Measurements from ENCODE around the gene PER2.
"Not testable (repeated sequence)": the region's sequence is repeated elsewhere in the genome, so short reads cannot be mapped to it uniquely, and the experiment has no call there.

The PER2 gene

DNA sequence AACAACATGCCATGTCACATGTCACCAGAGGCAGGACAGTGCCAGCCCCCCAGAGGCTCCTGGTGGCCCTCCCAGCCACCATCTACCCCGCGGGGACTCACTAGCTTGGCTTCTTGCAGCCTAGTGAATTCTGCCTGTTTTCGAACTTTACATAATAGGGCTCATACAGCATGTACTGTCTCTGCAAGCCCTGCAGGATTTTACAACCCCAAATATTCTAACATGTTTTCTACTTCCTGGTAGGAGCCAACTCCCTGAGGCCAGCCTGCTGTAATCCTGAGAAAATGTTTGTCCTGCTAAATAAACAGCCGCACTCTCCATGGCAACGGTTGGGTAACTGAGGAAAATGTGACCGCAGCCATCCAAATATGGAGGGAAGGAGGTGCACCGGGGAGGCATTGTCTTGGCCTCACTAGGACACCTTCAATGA is 2.7 kb downstream of the PER2 start:
- DNase-seq: no peak

DNA sequence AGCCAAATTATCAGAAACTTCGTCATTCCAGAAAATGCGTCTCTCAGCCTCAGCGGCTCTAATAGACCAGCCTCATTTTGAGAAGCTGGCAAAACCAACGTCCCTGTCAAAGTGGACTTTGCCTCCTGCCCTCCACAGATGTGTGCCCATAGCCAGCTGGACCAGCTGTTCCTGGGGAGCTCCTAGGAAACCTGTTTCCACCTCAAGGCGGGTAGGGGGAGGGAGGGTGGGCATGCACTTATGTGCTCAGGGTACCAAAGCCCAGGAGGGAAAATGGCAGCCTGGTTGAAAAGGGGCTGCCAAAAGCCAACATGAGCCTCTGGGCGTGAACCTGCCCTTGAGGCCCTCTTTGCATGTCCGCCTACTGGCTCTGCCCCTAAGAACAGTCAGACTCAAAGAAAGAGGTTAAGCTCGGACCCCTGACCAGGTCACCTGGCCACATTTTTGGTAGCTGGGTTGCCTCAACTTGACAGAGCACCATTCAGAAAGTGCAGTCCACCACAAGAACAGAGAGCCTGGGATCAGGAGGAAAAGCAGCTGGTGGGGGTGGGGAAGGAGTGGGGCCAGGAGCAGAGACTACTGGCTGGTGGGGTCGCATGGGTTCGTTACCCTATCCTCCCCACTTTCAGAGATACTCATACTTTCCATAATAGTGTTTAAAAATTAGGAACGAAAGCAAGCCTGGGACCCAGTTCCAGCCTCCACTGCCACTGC is 3.5 kb downstream of the PER2 start:
- no peak for DNase-seq

DNA sequence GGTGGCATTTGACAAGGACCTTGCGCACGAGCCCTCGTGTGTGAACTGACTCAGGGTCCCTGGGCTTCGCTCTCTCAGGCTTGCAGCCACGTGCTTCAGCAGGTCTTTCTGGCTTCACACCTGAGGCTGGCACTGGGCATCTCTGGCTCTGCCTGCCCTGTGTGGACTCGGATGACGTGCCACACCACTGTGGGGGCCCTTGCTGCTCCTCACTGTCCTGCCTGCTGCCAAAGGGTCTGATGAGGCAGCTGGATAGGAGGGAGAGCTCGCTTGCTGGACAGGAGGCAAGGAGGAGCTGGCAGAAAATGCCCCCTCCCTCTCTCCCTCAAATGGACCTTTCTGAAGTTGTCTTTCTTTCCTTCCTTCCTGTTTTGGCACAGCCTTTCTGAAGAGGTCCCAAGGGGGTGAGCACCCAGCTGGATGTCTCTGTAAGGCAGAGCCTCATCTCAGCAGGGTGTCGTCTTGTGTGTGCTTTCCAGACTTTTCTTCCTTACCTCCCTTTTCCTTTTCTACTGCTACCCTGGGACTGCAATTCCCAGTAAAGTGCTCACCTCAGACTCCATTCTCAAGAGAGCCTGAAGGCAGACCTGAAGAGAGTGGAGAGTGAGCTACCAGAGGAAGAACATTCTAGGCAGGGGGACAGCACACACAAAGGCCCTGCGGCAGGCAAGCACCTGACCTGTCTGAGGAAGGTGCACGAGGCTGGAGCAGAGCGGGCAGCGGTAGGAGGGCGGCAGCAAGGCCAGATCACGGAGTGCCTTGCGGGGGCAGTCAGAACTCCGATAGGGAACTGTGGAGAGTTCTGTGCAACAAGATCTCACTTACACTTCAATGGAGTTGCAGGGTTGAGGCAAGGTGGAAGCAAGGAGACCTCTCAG is 5.3 kb downstream of the PER2 start:
- no peak for DNase-seq

GRCh38 chr2:238281826-238282480 is 6.5 kb downstream of the PER2 start:
- DNase-seq: no peak

DNA sequence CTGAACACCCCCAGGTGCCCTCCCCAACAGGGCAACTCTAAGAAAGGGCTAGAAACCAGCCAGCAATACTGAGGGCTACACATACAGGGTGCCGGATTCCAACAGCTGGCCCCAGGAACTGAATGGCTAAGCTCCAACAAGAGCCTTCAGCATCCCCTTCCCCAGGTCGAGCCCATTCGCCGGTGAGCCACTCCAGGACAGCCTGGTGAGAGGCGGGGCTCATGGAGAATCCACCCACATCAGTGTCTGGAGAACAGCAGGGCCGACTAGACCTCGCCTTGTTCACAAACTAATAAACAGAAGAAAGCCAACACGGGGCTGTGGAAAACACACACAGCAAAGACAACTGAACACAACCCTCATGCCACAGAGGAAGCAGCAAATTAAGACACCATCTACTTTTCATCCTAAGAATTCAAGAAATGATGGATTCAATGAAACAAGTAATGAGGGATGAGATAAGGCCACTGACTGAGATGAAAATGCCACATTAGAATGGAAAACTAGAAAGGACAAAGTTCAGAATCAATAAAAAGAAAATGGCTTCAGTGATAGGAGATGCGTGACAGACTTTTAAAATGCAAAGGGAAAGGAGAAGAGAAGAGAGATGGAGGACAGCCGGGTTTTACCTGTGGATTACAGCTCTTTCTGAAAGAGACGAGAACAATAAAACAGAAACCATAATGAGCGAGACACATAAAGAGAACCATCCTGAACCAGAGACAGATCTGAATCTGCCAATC is 8.2 kb downstream of the PER2 start:
- DNase-seq: no peak

GRCh38 chr2:238279324-238279682 is 9.1 kb downstream of the PER2 start:
- DNase-seq: no peak

DNA sequence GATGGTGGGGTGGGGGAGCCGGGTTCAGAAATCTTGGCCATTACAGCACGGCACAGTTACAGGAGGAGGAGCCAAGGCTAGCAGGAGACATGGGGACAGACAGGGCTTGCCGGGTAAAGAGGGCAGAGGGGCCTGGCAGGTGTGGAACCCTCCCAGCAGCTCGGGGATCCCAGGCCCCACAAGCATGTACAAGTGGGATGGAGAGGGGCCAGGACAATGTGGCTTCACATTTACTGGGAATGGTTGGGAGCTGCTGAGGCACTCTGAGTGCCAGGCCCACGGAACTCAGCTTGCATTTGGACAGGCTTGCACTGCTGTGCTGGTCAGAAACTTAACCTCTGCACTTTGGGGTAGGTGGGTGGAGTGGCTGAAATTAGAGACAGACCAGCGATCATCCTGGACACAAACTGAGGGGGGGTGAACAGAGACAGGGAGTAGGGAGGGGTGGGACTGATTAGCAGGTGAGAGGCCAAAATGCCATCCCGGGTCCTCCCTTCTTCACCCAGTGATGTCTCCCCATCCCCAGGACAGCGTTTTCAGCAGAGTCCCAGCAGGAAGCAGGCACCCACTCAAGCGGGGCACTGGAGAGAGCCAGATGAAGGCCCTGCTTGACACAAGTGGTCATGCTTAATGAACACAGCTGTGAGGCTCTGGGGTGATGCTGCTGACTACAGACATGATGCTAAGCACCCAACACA is 9.6 kb downstream of the PER2 start:
- no peak for DNase-seq

DNA sequence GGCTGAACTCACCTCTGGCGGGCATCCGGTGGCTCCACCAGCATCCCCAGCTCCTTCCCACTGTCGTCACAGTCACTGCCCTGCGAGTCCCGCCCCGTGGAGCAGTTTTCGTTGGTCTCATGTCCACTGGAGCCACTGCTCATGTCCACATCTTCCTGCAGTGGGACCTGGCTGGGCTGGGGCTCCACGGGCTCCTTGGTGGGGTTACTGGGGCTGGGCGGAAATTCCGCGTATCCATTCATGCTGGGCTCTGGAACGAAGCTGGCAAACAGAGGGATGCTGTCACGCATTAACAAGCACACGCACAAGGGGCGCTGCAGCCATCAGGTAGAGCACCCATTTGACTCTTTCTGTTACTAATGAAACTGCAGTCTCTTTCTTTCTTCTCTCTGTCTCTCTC is 10.7 kb downstream of the PER2 start:
- DNase-seq: no peak

GRCh38 chr2:238274152-238274865 is 14.1 kb downstream of the PER2 start:
- DNase-seq: no peak

DNA sequence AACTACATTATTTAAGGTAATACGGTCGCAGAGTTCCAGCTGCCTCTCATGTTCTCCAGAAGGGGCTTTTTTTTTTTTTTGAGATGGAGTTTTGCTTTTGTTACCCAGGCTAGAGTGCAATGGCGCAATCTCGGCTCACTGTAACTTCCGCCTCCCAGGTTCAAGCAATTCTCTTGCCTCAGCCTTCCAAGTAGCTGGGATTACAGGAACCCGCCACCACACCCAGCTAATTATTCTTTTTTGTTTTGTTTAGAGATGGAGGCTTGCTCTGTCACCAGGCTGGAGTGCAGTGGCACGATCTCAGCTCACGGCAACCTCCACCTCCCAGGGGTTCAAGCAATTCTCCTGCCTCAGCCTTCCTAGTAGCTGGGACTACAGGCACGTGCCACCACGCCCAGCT is 15.0 kb downstream of the PER2 start:
- DNase-seq: not testable (repeated sequence)

DNA sequence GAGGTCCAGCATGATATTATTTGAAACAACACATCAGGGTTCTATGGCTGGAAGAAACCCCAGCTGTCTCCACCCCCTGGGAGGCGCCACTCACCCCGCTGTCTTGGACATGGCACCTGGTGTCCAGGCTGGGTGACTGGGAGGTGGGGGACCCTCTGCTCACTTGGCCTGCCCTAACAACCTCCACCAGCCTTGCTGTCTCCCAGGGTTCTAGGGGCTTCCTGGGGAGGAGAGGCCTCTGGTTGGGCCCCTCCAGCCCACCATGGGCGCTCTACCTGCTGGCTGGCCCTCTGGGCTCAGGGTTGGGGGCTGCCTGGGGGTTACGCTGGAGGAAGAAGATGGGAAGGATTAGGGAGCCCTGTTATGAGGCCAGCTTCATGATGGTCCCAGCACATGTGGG is 16.3 kb downstream of the PER2 start:
- DNase-seq: no peak

GRCh38 chr2:238271686-238272085 is 16.7 kb downstream of the PER2 start:
- not testable (repeated sequence) for DNase-seq

DNA sequence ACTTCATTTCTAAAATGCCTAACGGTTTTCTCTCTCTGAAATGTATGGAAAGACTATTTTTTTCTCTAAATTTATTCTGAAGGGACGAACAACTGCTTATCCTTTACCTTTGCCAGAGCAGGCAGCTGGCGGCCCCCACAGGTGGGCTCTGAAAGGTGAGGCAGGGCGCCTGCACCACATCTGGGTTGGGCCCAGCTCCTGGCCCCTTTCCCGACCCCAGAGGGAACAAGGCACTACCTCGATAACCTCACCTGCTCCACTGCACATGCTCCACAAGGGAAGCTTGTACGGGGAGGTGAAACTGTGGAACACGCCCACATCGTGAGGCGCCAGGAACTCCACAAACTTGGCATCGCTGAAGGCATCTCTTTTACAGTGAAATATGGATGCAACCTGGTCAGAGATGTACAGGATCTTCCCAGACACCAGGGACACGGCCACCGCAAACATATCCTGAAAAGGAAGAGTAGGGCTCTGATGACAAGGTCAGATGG is 17.3 kb downstream of the PER2 start:
- no peak for DNase-seq

DNA sequence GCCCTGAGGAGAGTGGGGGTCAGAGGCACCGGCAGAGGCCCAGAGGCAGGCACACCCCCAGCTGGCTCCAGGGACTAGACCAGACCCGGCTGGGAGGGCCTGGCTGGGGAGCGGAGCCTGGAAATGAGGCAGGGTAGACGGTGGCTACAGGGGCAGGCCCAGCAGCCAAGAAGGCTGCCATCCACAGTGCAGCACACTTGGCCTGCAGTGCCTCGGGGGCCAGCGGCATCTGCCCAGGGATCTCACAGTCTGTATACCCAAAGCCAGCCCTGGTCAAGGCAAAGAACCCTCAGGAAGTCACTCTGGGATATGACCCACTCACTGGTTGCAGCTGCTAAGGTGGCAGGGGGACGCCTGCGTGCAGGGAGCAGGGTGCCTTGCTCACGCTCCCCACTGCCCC is 17.8 kb downstream of the PER2 start:
- DNase-seq: no peak

- DNase-seq: no peak
Measured at GRCh38 chr2:238269741-238270140, 18.7 kb downstream of the PER2 start.

DNA sequence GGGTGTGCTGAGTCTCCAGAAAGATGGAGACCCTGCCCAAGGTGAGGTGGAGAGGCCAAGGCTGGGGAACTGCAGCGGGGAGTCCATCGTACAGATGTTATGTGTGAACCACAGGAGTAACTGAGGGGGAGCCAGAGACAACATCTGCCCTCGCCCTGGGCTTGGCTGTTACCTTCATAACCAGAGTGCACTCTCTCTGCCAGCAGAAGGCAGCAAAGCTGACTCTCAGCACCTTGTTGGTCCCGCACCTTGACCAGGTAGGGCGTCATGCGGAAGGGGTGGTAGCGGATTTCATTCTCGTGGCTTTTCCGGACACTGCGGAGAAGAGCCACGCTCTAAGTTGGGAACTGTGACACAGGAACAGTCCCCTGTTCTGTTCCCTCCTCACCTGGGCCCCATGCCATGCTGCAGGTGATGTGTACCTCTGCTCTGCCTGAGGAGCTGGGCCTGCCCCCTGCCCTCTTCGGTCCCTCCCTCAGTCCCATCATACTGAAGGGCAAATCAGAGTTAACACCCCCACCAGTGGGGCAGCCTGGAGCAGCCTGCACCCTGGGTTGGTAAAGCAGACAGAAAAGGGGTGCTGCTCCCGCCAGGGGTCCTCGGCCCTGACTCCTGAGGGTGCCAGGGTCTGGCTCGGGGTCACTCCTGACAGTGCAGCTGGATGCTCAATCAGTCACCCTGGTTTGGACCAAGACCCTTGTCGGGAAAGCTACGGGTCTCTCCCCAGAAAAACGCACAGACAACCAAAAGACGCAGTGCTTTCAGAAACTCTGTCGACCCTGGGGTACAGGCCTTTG is 20.3 kb downstream of the PER2 start:
- DNase-seq: no peak

- DNase-seq: no peak
Measured at GRCh38 chr2:238267341-238267710, 21.1 kb downstream of the PER2 start.

DNA sequence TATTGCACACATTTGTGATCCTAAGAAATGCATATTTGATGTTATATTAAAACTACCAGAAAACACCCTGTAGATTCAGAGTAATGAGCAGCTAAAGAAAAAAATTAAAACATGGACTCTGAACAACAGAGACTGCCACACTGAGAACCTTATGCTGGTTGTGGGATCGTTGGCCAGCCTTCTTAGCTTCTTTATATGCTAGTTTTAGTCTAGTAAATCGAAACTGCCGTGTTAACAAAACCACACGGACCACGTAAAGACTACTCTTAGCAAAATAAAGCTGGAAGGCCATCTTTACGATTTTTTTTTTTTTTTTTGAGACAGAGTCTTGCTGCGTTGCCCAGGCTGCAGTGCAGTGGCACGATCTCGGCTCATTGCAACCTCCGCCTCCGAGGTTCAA is 22.8 kb downstream of the PER2 start:
- no peak for DNase-seq

- no peak for DNase-seq
Measured at GRCh38 chr2:238264072-238264460, 24.3 kb downstream of the PER2 start.

DNA sequence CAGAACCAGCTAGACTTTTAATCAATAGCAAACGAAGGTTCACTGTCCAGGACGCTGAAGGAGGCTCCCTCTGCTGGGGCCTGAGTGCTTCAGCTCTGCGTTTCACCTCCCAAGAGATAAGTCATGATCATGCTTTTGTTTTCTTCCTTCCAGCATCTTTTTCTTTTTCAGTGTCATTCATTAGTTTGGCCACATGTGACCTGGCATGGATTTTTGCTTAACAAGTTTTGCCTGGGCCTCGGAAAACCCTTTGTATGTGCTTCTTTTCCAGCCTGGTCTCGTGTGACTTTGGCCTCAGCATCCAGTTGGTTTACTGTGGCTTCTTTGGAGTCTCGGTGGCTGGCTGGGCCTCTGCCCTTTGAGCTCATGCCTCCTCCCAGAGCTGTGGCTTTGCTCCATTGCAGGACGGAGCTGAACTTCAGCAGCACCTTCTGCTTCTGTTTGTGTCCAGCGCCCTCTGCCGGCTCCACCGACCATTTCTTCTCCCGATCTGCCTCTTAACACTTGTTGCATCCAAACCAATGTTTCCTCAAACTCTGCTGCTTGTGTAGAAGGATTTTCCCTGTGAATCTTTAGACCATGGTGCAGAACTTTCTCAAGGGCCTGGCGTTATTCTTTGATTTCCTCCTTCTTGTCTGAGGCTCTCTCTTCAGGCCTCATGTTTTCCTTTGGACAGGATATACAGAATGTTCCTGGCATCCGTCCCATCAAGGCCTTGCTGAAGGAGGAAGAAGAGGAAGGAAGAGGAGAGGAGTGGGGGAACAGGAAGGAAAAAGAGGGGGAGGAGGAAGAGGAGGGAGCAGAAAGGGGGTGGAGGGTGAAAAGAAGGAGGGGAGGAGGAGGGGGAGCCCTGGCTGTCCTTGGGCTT is 25.0 kb downstream of the PER2 start:
- peak; percentile 73 for DNase-seq

Measured in CD4-positive, alpha-beta T cell treated with Interferon gamma for 1 hour (primary cell).